ENCODE data around the gene WDR87.

DNA sequence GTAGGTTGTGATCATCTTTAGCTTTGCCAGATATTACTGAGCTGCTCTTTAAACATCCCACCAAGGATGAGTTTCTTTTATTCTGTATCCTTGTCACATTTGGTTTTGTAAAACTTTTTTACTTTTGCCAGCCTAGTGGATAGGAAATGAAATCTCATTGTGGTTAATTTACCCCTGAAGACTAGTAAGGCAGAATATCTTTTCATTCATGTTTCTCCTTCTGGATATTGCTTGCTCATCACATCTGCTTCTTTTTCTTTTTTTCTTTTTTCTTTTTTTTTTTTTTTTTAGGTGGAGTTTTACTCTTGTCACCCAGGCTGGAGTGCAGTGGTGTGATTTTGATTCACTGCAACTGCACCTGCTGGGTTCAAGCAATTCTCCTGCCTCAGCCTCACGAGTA, 32.0 kb upstream of the WDR87 start:
- TF ChIP-seq, protein P1, sequence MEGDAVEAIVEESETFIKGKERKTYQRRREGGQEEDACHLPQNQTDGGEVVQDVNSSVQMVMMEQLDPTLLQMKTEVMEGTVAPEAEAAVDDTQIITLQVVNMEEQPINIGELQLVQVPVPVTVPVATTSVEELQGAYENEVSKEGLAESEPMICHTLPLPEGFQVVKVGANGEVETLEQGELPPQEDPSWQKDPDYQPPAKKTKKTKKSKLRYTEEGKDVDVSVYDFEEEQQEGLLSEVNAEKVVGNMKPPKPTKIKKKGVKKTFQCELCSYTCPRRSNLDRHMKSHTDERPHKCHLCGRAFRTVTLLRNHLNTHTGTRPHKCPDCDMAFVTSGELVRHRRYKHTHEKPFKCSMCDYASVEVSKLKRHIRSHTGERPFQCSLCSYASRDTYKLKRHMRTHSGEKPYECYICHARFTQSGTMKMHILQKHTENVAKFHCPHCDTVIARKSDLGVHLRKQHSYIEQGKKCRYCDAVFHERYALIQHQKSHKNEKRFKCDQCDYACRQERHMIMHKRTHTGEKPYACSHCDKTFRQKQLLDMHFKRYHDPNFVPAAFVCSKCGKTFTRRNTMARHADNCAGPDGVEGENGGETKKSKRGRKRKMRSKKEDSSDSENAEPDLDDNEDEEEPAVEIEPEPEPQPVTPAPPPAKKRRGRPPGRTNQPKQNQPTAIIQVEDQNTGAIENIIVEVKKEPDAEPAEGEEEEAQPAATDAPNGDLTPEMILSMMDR (IDR thresholded peaks at IDR 0.05): no peak
- TF ChIP-seq POLR2A (IDR thresholded peaks at IDR 0.05): no peak
